Right ventricle myocardium inferior (tissue), 1 donor: ENCODE data around the gene GNAS. TPM values are rescaled to one million over a fixed set of nuclear protein-coding genes. Genes with fewer than 3 reads are reported as not detected.
"Not testable (repeated sequence)": the region's sequence is repeated elsewhere in the genome, so short reads cannot be mapped to it uniquely, and the experiment has no call there.

Experiments
- ATAC-seq: fragments of 200-7000 bp; cut with Tn5 transposase; one replicate; pipeline ENCODE4 v1.9.1; 2020; ENCODE audit warnings: mild to moderate bottlenecking, moderate library complexity
- DNase-seq: peaks from one replicate; pipeline ENCODE4 v3.0.0; 2021; ENCODE audit errors: missing footprints
- intact Hi-C: fragments of 100-400 bp; cut with DNase I; formaldehyde crosslinking; loops from one replicate; pipeline ENCODE4 v1.11.0; 2022
- microRNA-seq: library from miRNA; unstranded; fragments of <30 nt; microRNA quantifications from one replicate; pipeline ENCODE4 v1.2.0, GENCODE V29; 2020
- total RNA-seq: library from RNA; stranded (reverse); fragmentation: NEBNext Ultra II Directional; extraction: Animal tissue kit (Norgen Biotek cat#: 25700); gene quantifications from one replicate; pipeline ENCODE4 v1.2.1, GENCODE V29; 2021
- donor health status: DM: no; HTN: yes; CAD: no; lungs with severe emphysema.

The GNAS gene
- total RNA-seq, 1 donor from 2014 or later: 1,475 TPM

DNA sequence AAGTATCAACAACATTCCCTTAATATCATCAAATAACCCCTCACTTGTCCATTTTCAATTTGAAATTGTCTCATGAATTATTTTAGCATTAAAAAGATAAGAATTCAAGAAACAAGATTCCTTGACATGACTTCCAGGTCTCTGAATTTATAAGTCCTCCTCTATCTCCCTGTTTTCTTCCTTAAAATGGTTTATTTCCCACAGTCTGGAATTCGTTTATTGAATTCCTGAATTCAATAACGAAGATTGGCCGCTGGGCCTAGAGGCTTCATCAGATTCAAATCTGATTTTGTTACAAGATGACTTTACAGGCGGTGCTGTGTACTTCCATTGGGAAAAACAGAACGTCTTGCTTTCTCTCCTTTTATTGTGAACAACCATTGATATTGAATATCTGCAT, 79.7 kb downstream of the GNAS start:
- DNase-seq (no peak), ATAC-seq (no peak)
- intact Hi-C loops: no loop called here

DNA sequence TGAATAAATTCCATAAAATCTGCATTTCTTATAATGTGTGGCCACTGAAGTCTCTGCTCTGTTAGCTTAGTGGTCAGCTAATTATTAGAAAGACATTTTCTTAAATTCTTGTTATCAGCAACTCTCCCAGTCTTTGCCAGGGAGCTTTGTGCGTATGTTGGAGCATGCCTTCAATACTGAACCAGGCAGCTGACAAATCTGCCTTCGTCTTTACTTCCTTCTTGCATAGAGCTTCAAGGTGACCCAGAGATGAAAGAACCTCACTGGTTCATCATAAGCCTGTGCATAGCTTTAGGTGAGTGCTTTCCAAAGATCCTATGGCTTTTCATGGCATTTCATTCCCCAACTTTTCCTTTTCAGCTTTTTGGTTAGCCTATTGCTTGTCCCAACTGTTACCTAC, 85.6 kb downstream of the GNAS start:
- ATAC-seq (no peak), DNase-seq (no peak)
- intact Hi-C loops: no loop called here

DNA sequence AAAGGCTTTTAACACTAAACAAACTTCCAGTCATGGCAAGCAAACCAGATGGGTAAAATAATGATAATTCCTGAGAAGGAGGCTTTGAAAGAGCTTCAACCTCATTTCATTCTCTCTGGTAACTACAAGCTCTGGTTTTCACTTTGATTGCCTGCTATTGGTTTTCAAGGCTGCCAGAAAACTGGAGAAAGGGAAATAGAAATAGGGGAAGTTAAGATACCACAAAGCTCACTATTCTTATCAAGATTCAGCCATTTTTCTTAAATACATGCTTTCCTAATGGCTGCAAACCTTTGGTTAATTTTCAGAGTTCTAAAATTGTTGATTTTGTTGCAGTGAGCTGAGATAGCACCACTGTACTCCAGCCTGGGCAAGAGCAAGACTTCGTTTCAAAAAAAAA, 86.0 kb downstream of the GNAS start:
- DNase-seq (no peak), ATAC-seq (no peak)
- intact Hi-C loops: no loop called here

DNA sequence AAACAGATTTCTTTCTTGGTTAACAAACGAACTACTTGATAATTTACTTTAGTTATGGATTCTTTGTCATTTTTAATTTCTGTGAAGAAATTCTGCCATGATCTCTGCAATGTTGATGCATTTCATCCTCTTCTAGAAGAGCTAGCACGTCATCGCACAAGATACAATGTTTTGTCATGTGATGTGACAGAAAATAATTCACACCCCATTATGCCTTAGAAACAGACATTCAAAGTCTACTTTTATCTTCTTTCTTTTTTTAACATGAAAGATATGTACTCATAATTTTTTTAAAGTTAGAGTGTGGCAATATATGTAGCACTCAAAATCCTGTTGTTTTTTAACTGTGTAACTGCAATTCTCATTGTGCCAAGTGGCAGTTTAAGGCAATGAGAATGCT, 89.0 kb downstream of the GNAS start:
- no peak for ATAC-seq

GRCh38 chr20:58942549-58942948, 90.0 kb downstream of the GNAS start:
- DNase-seq (no peak), ATAC-seq (no peak)
- intact Hi-C loops: no loop called here

More for the DNA sequence above, 89.0 kb downstream of the GNAS start:
- DNase-seq: no peak
- intact Hi-C loops: no loop called here

DNA sequence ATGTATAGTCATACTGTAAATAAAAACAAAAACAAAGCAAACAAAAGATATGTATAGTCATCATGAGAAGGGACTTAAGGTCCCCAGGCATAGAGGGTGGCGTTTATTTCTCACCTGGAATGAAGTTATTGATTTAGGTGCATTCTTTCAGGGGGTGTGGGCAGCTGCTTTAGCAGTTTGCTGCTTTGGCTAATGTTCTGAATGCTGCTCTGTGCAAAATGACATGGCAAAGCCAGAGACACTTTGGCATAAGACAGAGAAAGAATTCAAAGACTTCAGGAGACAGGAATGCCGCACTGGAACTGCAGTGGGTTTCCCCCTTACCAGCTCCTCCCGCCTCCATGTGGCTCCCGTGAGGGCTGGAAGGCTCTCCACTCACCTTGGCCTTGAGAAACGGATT, 92.1 kb downstream of the GNAS start:
- intact Hi-C loops: no loop called here
- ATAC-seq: no peak

DNA sequence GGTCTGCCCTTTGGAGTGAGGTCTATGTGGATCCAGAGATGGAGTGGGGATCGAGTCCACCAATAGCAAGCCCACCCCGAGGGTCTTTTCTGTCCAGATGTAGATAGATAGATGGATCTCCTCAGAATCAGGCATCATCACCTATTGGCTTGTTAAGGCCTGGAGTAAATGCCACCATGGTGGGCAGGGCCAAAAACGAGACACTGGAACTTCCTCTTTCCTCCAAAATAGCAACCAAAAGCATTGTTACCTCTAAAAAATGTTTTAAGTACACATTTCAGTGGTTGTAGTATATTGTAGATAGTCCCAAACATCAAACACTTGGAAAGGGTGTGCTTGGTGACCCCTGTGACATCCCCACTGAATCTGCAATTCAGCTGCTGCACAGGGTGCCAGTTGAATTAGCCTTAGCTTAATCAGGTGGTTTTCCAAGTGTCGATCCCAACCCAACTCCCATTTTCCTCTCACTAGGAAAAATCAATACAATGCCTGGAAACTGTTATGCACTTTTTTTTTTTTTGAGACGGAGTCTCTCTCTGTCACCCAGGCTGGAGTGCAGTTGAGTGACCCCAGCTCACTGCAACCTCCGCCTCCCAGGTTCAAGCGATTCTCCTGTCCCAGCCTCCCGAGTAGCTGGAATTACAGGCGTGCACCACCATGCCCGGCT, 93.6 kb downstream of the GNAS start:
- ATAC-seq: no peak
- no peak for DNase-seq

More for the DNA sequence above, 92.1 kb downstream of the GNAS start:
- DNase-seq: no peak

GRCh38 chr20:58947797-58948388, 95.4 kb downstream of the GNAS start:
- DNase-seq, intact Hi-C loops, ATAC-seq: not testable (repeated sequence)

More for the DNA sequence above, 93.6 kb downstream of the GNAS start:
- intact Hi-C loops: no loop called here

DNA sequence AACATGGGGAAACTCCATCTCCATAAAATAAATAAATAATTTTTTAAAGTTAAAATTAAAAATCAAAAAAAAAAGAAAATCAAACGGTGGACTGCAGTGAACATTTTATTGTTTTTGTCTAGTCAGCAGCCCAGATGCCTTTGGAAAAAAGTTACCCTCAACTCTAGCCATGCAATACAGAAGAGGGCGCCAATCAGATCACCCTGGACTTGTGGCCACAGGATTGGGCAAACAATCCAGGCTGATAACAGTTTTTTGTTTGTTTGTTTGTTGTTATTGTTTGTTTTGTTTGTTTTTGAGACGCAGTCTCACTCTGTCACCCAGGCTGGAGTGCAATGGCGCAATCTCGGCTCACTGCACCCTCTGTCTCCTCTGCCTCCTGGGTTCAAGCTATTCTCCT, 98.1 kb downstream of the GNAS start:
- DNase-seq (no peak), ATAC-seq (no peak)
- intact Hi-C loops: no loop called here

- intact Hi-C loops: no loop called here
- no peak for DNase-seq
- ATAC-seq: no peak
Observed at GRCh38 chr20:58953050-58953449, 100.5 kb downstream of the GNAS start.

GRCh38 chr20:58956078-58956477, 103.6 kb downstream of the GNAS start:
- intact Hi-C loops: no loop called here
- ATAC-seq (no peak), DNase-seq (no peak)

GRCh38 chr20:58959652-58960051, 107.1 kb downstream of the GNAS start:
- intact Hi-C loops: no loop called here
- DNase-seq (no peak), ATAC-seq (no peak)

Small RNAs within 50 kb of the gene (microRNA-seq; reads per million reads assigned to microRNA genes)
- not detected for gene MIR298

Other genes starting within 250 kb of the GNAS start
- gene STX16, start 201.4 kb upstream of the GNAS start, total RNA-seq: 23.8 TPM
- 23.3 TPM for gene NPEPL1, start 159.9 kb upstream of the GNAS start, total RNA-seq
- 0.38 TPM for gene GNAS-AS1, start 1.8 kb upstream of the GNAS start, total RNA-seq
- gene NELFCD, start 128.5 kb downstream of the GNAS start, total RNA-seq: 30.6 TPM
- gene CTSZ, start 154.5 kb downstream of the GNAS start, total RNA-seq: 138 TPM
- gene TUBB1, start 166.7 kb downstream of the GNAS start, total RNA-seq: 0.27 TPM
- 132 TPM for gene ATP5F1E, start 179.6 kb downstream of the GNAS start, total RNA-seq
- 45.7 TPM for gene PRELID3B, start 190.1 kb downstream of the GNAS start, total RNA-seq